ENCODE data around the gene KRT15.

Gene KRT15

GRCh38 chr17:41468346-41468745, 50.3 kb downstream of the KRT15 start:
- TF ChIP-seq, protein P1, sequence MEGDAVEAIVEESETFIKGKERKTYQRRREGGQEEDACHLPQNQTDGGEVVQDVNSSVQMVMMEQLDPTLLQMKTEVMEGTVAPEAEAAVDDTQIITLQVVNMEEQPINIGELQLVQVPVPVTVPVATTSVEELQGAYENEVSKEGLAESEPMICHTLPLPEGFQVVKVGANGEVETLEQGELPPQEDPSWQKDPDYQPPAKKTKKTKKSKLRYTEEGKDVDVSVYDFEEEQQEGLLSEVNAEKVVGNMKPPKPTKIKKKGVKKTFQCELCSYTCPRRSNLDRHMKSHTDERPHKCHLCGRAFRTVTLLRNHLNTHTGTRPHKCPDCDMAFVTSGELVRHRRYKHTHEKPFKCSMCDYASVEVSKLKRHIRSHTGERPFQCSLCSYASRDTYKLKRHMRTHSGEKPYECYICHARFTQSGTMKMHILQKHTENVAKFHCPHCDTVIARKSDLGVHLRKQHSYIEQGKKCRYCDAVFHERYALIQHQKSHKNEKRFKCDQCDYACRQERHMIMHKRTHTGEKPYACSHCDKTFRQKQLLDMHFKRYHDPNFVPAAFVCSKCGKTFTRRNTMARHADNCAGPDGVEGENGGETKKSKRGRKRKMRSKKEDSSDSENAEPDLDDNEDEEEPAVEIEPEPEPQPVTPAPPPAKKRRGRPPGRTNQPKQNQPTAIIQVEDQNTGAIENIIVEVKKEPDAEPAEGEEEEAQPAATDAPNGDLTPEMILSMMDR (conservative IDR thresholded peaks at IDR 0.05; ENCODE audit: low read depth, low read length) = no peak
- H3K9ac ChIP-seq = no peak overlapping the region
- no peaks in the 10 kb centered on the region for H3K27me3 ChIP-seq (ENCODE audit: insufficient read depth, low read depth)
- no peaks in the 10 kb centered on the region for H3K4me1 ChIP-seq (ENCODE audit: low read depth, poor library complexity, severe bottlenecking)
- no peak overlapping the region for H3K27ac ChIP-seq
- no peak overlapping the region for H2AFZ ChIP-seq (ENCODE audit: low read depth)
- H3K4me2 ChIP-seq = no peak overlapping the region
- H4K20me1 ChIP-seq (ENCODE audit: insufficient read depth) = no peaks in the 10 kb centered on the region
- no peak overlapping the region for H3K4me3 ChIP-seq (IDR thresholded peaks at IDR 0.05; ENCODE audit: insufficient read depth, low read depth, low read length)
- H3K36me3 ChIP-seq (ENCODE audit: insufficient read depth) = no peaks in the 10 kb centered on the region
- H3K79me2 ChIP-seq (ENCODE audit: insufficient read depth, low read depth) = no peaks in the 10 kb centered on the region

DNA sequence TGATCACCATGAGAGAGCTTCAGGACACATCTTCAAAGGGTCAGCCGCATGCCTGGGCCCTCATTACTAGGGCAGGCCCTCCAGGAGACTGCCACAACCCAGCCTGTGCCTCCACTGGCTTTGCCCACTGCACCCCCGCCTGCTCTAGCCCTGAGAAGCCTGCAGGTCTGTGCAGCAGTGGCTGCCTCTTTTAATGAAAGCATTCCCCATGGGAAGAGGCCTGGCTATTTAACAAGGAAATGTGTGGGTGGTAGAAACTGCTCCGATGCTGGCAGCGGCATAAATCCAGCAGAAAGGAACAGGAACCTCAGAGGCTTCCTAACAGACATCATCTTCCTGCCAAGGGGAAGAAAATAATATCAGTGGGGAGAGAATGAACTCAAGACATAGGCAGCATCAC, 51.1 kb downstream of the KRT15 start:
- Histone ChIP-seq H4K20me1 (ENCODE audit: insufficient read depth) (no peaks in the 10 kb centered on the region), H3K4me2 (no peak overlapping the region), H3K79me2 (ENCODE audit: insufficient read depth, low read depth) (no peaks in the 10 kb centered on the region), H3K9ac (no peak overlapping the region), H3K4me3 (IDR thresholded peaks at IDR 0.05; ENCODE audit: insufficient read depth, low read depth, low read length) (no peak overlapping the region), H3K27ac (no peak overlapping the region), H2AFZ (ENCODE audit: low read depth) (no peak overlapping the region), H3K27me3 (ENCODE audit: insufficient read depth, low read depth) (no peaks in the 10 kb centered on the region), H3K36me3 (ENCODE audit: insufficient read depth) (no peaks in the 10 kb centered on the region), H3K4me1 (ENCODE audit: low read depth, poor library complexity, severe bottlenecking) (no peaks in the 10 kb centered on the region)
- TF ChIP-seq, protein P1 (conservative IDR thresholded peaks at IDR 0.05; ENCODE audit: low read depth, low read length) = no peak

DNA sequence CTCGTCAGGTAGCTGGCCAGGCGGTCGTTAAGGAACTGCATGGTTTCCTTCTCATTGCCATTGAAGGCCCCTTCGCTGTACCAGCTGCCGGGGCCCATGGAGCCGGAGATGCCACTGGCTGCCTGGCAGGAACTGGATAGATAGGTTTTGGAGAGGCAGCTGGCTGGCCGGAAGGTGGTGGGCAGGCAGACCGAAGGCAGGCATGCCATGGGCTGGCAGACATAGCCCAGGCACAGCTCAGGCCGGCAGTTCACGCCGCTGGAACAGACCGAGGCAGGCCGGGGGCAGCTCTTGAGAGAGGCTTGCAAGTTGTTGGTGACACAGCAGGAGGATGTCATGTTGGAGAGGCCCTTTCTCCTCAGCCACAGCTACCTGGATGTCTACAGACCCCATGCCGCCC, 51.7 kb downstream of the KRT15 start, which contains the start of gene KRT32:
Gene KRT32 (minus strand): TSS at position 399 of the 400 bp plus-strand sequence. CDS start 61 bp downstream, at position 338.
- H3K4me3 ChIP-seq (IDR thresholded peaks at IDR 0.05; ENCODE audit: insufficient read depth, low read depth, low read length) = no peak within 1 kb of the TSS
- H3K4me2 ChIP-seq = no peak within 1 kb of the TSS
- no peaks in the 10 kb centered on the region for H3K36me3 ChIP-seq (ENCODE audit: insufficient read depth)
- no peaks in the 10 kb centered on the region for H3K4me1 ChIP-seq (ENCODE audit: low read depth, poor library complexity, severe bottlenecking)
- no peak within 1 kb of the TSS for H2AFZ ChIP-seq (ENCODE audit: low read depth)
- H3K27ac ChIP-seq = no peak within 1 kb of the TSS
- H3K9ac ChIP-seq = no peak within 1 kb of the TSS
- TF ChIP-seq, protein P1 (conservative IDR thresholded peaks at IDR 0.05; ENCODE audit: low read depth, low read length) = no peak
- H3K79me2 ChIP-seq (ENCODE audit: insufficient read depth, low read depth) = no peaks in the 10 kb centered on the region
- no peaks in the 10 kb centered on the region for H3K27me3 ChIP-seq (ENCODE audit: insufficient read depth, low read depth)
- no peaks in the 10 kb centered on the region for H4K20me1 ChIP-seq (ENCODE audit: insufficient read depth)

DNA sequence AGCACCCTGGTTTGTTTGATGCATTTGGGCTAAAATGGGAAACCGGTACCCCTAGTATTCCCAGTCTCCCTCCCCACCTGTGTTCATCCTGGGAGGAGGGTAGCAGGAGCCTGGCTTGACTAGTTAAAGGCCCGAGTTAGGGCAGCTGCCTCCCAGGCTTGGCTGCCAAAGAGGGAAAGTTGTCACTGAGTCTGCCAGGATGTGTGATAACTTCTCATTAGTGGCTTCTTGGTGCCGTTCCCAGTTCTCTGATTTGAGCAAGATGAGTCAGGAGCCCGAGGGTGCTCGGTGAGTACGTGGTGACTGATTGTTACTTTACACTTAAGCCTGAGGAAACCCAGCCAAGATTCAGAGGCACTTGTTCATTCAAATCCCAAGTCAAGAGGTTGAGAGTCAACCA, 54.0 kb downstream of the KRT15 start:
- Histone ChIP-seq H3K27me3 (ENCODE audit: insufficient read depth, low read depth) (no peaks in the 10 kb centered on the region), H3K36me3 (ENCODE audit: insufficient read depth) (no peaks in the 10 kb centered on the region), H3K9ac (no peak overlapping the region), H3K79me2 (ENCODE audit: insufficient read depth, low read depth) (no peaks in the 10 kb centered on the region), H3K27ac (no peak overlapping the region), H2AFZ (ENCODE audit: low read depth) (no peak overlapping the region), H3K4me2 (no peak overlapping the region), H4K20me1 (ENCODE audit: insufficient read depth) (no peaks in the 10 kb centered on the region), H3K4me3 (IDR thresholded peaks at IDR 0.05; ENCODE audit: insufficient read depth, low read depth, low read length) (no peak overlapping the region), H3K4me1 (ENCODE audit: low read depth, poor library complexity, severe bottlenecking) (no peaks in the 10 kb centered on the region)
- TF ChIP-seq, protein P1 (conservative IDR thresholded peaks at IDR 0.05; ENCODE audit: low read depth, low read length) = no peak

Data from KMS-11 (cell line).